Fibroblast of mammary gland (primary cell): ENCODE measurements around the gene MYB.

Experiments
- DNase-seq: peaks from one replicate; pipeline ENCODE4 v3.0.0-alpha.2; 2010; ENCODE audit warnings: low read depth
- H3K4me3 ChIP-seq: 2 replicates; pipeline ENCODE4 v1.5.1; 2011; ENCODE audit warnings: low read depth, mild to moderate bottlenecking, low read length, moderate library complexity; ENCODE audit not compliant: control insufficient read depth
- CTCF ChIP-seq: conservative IDR thresholded peaks from 2 replicates; pipeline ENCODE4 v1.5.1; 2011; ENCODE audit warnings: low read depth, low read length, inconsistent platforms; ENCODE audit not compliant: control insufficient read depth, insufficient read depth

Gene MYB

GRCh38 chr6:135219346-135219745 is 38.2 kb downstream of the MYB start:
- no peak for TF ChIP-seq CTCF
- DNase-seq: no peak

GRCh38 chr6:135221042-135221441 is 39.9 kb downstream of the MYB start:
- H3K4me3 ChIP-seq: no peak overlapping the region
- DNase-seq: no peak
- no peak for TF ChIP-seq CTCF

More at GRCh38 chr6:135219346-135219745, 38.2 kb downstream of the MYB start:
- H3K4me3 ChIP-seq: no peak overlapping the region

- no peak for TF ChIP-seq CTCF
- no peak overlapping the region for H3K4me3 ChIP-seq
- no peak for DNase-seq
Observed at GRCh38 chr6:135221505-135221904, 40.4 kb downstream of the MYB start.

- DNase-seq: no peak
- TF ChIP-seq CTCF: no peak
- H3K4me3 ChIP-seq: no peak overlapping the region
Observed at GRCh38 chr6:135222623-135223022, 41.5 kb downstream of the MYB start.

GRCh38 chr6:135224037-135224647 is 43.0 kb downstream of the MYB start:
- no peak for DNase-seq
- no peak for TF ChIP-seq CTCF
- H3K4me3 ChIP-seq: no peak overlapping the region

DNA sequence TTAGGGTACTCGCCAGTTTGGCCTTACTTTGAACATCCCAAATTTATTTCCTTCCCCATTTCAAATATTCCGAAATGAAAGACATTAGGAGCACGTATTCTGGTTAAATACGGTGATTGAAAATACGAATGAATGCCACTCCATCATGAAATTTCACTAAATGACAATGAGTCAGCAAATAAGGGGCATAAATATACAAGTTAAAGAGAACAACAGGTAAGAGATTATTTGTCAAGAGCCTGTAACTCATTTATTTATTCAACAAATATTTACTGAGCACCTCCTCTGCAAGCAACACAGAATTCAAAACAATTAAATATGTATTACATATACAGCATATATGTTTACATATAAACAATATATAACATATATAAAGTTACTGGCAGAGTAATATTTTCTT is 44.8 kb downstream of the MYB start:
- H3K4me3 ChIP-seq: no peak overlapping the region
- no peak for TF ChIP-seq CTCF
- DNase-seq: no peak

DNA sequence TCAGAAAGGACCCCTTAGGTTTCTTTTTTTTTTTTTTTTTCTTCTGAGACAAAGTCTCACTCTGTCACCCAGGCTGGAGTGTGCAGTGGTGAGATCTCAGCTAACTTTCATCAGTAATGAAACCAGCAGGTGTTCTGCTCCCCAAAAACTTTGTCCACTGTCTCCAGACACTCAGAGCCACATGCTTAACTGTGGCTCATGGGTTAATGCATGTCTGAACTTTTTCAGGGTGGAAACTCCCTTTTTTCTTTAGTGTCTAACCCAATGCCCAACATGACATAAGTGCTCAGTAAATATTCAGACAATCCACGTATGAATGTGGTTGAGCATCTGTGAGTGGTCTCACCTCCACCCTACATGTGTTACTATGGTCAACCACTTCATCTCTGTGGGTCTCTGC is 45.4 kb downstream of the MYB start:
- no peak for DNase-seq
- TF ChIP-seq CTCF: no peak
- H3K4me3 ChIP-seq: no peak overlapping the region
